IPS-18c (cell line): ENCODE results near the gene MACROH2A1.

ENCODE experiments used
- H3K4me3 ChIP-seq: 2 replicates; pipeline ENCODE4 v1.7.0; 2013; ENCODE audit warnings: low read depth, mild to moderate bottlenecking, low read length, moderate library complexity; ENCODE audit not compliant: insufficient read depth
- H3K9me3 ChIP-seq: one replicate; pipeline ENCODE4 v1.6.1; 2013; ENCODE audit warnings: mild to moderate bottlenecking, low read length, moderate library complexity; ENCODE audit not compliant: control insufficient read depth, insufficient read depth

MACROH2A1 gene

DNA sequence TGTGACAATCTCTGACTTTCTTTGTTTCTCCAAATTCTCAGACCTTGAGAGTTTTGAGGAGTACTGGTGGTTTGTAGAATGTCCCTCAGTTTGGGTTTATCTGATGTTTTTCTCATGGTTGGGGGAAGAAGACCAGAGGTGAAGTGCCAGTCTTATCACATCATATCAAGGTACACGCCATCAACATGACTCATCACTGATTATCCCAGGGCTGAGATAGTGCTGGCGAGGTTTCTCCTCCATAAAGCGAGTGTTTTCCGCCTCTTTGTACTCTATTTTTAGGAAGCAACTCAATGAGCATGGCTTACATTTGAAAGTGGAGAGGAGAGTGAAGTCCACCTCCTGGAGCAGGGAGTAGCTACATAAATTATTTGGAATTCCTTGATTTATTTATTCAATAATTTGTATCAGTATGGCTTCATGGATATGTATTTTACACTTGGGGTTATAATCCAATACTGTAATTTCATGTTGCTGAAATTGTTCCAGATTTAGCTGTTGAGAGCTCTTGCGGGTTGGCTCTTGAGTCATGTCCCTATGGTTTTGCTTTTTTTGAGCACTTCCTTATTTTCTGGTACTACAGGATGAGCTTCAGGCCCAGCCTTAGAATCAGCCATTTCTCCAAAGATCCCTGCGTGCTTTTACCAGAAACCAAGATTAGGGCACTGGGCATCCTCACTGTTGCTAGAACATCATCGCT is 24.3 kb upstream of the MACROH2A1 start:
- H3K9me3 ChIP-seq, result no peaks in the 10 kb centered on the region
- H3K4me3 ChIP-seq, result no peak overlapping the region

DNA sequence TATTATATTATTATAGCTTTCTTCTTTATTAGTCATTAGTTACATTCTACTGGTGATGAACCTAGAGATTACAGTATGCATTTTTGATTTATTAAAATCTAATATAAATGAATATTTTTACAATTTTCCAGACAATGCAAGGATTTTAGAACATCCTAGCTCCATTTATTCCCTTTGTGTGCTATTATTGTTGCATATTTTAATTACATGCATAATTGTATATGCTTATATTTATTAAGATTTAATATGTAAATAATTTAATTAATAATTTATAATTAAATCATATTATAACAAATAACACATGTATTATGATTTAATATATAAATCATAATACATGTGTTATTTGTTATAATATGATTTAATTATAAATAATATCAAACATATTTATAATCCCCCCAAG is 23.4 kb upstream of the MACROH2A1 start:
- H3K4me3 ChIP-seq, result no peak overlapping the region
- no peaks in the 10 kb centered on the region for H3K9me3 ChIP-seq

DNA sequence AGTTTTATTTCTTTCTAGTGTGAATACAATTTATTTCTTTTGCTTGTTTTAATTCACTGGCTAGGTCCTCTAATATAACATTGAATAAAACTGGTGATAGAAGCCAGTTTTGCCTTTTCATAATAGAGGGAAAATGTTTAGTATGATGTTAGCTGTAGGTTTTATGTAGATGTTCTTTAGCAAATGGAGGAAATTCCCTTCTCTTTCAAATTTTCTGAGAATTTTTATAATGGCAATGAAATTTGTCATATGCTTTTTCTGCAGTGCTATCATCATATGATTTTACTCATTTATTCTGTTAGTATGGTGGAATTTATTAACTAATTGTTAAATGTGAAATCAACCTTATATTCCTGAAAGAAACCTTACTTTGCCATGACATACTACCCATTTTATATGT is 18.1 kb upstream of the MACROH2A1 start:
- Histone ChIP-seq H3K9me3 (no peaks in the 10 kb centered on the region), H3K4me3 (no peak overlapping the region)

DNA sequence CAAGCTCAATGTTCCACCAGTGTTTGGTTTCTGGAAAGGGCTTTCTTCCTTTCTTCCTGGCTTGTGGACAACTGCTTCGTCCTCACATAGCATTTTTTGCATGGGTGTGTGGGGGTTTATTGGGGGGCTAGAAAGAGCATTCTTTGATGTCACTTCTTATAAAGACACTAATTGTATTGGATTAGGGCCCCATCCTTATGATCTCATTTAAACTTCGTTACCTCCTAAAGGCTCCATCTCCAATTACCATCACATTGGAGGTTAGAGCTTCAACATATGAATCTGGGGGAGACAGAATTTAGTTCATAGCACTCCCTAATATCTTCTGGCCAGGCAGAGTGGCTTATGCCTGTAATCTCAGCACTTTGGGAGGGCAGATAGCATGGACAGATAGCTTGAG is 6.1 kb upstream of the MACROH2A1 start:
- Histone ChIP-seq H3K4me3 (no peak overlapping the region), H3K9me3 (peaks cover 2% of the 10 kb centered on the region)

DNA sequence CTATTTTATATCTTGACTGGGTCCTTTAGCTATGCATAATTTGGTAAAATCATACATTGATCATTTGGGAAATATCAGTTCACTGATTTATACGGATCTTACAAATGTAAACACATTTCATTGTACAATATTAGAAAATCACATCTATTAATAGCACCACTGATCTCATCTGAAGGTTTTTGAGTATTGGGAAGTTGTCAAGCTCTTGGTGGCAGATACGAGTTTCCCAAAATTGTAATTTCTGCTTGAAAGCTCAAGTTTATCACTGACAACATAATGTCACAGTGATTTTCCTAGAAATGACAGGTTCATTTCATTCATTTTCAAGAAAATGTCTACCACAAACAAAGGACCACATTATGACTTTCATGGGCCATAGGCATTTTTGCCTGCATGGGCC is 3.0 kb upstream of the MACROH2A1 start:
- Histone ChIP-seq H3K4me3 (no peak overlapping the region), H3K9me3 (peaks cover 2% of the 10 kb centered on the region)

DNA sequence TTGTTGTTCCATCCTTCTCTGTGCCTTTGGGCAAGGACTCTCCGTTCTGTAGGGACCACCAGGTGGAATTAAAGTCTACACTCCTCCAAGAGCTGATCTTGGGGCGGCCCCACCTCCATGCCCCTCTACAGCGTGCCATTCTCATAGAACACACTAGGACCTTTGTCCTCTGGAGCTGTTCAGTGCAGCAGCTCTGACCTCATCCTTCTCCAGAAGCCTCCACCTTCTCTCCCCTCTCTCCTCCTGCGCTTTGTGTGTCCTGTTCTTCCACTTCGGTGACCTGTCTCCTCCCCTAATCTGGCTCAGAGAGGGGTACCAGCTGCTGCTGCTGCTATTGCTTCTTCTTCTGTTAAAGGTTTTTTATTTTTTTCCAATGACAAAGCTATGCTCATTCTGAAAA is 1.8 kb upstream of the MACROH2A1 start:
- Histone ChIP-seq H3K4me3 (no peak overlapping the region), H3K9me3 (peaks cover 2% of the 10 kb centered on the region)

DNA sequence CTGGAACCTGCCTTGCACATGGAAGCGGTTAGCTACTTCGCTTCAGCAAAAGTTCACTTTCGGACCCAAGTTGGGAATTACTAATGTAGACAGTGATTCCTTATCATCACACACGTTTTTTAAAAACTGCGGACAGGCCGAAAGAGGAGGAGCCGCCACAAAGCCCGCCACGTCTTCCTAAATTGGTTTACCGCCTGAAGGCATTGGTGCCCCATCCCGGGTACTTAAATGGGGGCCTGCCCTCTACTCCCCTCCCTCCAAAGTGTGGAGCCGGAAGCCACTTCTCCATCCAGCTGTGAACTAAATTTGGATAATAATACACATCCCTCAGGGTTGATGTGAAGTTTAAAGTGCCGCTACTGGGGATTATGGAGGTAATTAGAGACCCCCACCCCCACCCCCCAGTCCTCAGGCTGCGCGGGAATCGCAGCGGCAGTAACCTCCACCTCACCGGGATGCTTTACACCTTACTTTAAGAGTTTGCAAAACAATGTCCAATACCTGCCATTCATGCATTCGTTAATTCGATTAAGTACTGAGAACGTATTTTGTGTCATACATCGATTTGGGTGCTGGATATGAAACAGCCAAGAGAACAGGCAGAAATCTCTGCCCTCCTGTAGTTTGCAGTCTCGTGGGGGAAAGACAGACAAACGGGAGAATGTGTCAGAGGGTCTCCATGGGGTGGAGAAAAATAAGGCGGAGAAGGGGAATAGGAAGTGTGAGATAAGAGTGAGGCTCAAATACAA is 937 bp upstream of the MACROH2A1 start:
- Histone ChIP-seq H3K9me3 (peaks cover 2% of the 10 kb centered on the region), H3K4me3 (peak overlapping the region; percentile 69)

DNA sequence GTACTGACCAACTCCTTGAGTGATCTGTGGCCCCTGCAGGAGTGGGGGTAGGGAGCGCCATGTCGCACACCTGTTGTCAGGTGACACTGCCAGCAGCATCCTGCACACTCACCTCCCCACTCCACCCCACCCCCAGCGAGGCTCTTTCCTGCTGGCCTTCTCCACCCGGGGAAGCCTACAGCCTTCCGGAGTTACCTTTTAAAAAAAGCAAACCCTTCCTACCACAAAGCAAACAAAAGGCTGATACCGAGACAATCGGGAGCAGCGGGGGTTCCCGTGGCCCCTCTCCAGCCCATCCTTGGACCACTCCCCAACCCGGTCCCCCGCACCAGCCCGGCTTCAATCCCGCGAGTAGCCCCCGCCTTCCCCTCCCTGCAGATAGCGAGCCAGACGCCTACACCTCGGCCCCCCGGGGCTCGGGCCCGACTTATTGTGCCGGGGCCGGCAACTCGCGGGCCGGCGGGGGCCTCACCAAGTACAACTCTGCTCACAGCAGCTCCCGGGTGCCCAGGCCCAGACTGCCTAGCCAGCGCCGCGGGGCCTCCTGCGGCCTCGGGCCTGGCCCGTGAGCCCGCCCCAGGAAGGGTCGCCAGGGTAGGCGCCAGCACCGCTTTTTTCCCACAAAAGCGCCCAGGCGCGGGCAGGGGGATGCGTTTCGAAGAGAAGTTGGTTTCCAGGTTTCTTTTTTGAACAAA is 724 bp downstream of the MACROH2A1 start:
- peaks cover 2% of the 10 kb centered on the region for H3K9me3 ChIP-seq
- H3K4me3 ChIP-seq, result peak overlapping the region; percentile 69

DNA sequence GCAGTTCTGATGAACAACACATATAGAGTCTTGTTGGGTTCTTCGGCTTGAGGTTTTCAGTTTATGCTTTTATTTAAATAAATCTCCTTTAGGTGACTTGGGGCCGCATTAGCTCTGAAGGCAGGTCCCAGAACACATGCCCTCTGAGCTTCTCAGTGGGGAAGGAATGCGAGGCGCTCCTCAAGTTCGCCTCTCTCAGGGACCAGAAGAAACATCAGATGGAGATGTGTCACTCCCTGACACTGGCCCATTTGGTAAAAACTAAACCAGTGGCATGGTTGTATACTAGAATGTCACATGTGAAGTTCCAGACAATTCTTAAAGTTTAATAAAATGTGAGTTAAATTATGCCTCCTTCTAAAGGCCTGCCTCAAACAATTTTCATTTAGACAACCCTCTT is 1.9 kb downstream of the MACROH2A1 start:
- Histone ChIP-seq H3K4me3 (no peak overlapping the region), H3K9me3 (peaks cover 2% of the 10 kb centered on the region)

DNA sequence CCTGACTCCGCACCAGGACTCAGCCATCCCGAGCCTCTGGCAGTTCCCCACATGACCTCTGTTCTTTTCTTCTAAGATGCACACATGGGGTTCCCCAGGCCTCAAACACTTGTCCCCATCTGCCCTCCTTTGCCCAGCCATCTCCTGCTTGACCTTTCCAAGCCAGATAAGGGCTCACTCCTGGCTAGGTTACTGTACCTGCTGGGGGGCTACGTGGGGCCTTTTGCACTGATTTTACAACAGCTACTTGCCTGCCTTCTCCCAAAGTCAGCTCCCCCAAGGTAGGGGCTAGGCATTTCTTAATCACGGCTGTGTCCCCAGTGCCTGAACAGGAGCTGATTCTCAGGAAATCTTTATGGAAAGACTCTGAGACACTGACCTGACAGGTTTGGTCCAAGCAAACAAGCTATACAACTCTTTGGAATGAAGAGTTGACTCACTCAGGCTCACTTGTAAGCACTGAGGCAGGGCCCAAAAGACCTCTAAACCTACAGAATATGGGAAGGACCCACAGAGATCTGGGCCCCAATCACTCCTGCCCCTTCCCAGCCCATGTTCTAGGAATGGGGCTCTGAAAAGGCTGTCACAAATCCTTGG is 2.5 kb downstream of the MACROH2A1 start:
- no peak overlapping the region; the same call in 1 of the 2 replicates for H3K4me3 ChIP-seq

DNA sequence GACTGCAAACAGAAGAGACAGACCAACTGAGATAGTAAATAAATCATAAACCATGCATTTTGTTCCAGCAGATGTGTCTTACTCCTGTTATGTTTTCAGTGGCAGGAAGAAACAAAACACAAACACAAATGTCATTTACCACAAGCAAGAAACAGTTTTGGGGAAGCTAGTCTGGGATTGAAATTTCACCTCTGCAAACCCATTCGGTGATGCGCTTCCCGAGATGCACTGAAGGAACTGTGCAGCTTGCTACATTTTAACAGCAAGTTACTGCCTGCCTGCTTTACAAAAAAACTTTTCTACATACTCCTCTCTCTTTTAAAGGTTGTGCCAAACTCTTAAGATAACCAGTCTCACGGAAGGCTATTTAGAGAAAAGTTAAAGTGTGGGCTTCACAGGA is 3.2 kb downstream of the MACROH2A1 start:
- Histone ChIP-seq H3K9me3 (peaks cover 2% of the 10 kb centered on the region), H3K4me3 (no peak overlapping the region)

More for the DNA sequence above, 2.5 kb downstream of the MACROH2A1 start:
- peaks cover 2% of the 10 kb centered on the region for H3K9me3 ChIP-seq

DNA sequence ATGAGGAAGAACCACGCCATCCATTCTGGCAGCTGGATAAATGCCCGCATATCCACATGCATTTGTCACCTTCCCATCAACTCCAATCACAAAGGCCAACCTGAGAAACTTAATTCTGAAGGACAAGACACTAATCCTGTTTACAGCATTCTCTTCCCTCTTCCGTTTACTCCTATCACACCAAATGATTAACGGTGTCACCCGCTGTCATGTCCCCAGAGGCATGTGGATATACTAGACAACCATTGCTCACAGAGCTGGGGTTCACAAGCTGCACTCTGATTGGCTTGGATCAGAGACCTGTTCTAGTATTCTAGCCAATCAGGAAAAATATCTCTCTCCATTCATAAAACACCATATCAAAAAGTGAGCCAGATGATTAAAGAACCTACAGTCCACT is 3.6 kb downstream of the MACROH2A1 start:
- no peak overlapping the region for H3K4me3 ChIP-seq
- peaks cover 2% of the 10 kb centered on the region for H3K9me3 ChIP-seq

DNA sequence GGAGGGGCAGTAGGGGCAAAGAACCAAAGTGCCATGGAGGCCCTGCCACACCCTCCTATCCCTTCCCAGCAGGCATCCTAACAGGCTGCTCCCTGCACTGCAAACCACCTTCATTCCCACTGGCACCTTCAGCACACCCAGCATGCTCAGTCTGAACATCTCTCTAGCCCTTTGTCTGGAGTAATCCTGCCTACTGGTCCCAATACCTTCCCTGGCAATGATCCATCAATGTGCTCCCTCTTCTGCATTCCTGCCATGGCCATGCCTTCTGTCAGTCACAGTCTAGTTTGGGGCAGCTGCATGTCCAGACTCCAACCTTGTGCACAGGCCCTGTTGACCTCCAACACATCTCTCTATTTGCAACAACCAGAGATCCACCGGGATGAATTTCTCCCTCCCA is 4.9 kb downstream of the MACROH2A1 start:
- Histone ChIP-seq H3K4me3 (no peak overlapping the region), H3K9me3 (peaks cover 2% of the 10 kb centered on the region)

DNA sequence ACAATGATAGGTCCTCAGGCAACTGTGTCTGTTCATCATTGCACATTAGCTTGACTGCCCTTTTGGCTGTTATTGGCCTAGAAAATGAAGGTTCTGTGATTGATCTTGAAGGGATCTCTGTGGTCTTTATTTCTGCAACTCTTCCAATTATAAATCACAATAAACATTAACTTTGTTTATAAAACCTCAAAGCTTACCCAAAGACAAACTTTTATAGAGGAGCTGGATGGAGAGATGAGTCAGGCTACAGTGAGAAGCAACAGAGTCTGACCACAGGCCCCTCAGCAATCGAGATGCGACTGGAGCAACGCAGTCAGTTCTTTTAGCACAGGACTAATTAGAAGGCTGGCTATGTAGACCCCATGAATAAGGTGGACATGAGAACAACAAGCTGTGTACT is 5.3 kb downstream of the MACROH2A1 start:
- Histone ChIP-seq H3K9me3 (peaks cover 1% of the 10 kb centered on the region), H3K4me3 (no peak overlapping the region)

DNA sequence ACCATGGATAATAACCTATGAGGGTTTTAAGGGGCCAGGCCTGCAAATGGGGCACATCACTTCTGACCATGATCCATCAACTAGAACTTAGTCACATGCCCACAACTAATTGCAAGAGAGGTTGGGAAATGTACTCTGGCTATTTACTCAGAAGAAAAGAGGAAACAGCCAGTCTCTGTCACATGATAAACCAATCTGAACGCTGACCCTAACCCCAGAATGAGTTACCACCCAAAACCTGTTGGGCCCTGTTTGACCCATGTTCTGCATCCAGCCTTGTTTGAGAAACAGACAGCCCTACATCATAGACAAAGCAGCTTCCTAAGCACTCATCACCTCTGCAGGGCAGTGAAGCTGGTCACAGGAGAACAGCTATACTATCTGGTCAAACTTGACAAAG is 5.8 kb downstream of the MACROH2A1 start:
- no peaks in the 10 kb centered on the region for H3K9me3 ChIP-seq
- no peak overlapping the region for H3K4me3 ChIP-seq

DNA sequence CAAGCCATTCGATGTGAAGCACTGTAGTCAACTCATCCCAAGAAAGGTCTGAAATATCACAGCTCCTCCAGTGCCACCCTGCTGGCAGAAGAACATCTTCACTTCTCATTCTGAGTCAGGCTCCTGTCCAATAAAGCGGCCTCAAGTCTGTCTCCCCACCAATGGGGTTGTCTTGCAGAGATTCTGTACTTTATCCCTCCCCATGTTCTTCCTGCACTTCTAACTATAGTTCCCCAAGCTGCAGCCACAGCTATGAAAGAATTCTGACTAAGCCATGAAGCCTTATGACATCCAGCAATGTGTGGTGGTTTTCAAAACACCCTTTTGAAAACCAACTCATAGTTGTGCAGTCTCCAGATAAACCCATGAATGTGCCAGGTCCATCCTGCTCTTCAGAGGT is 6.8 kb downstream of the MACROH2A1 start:
- Histone ChIP-seq H3K4me3 (no peak overlapping the region), H3K9me3 (no peaks in the 10 kb centered on the region)

DNA sequence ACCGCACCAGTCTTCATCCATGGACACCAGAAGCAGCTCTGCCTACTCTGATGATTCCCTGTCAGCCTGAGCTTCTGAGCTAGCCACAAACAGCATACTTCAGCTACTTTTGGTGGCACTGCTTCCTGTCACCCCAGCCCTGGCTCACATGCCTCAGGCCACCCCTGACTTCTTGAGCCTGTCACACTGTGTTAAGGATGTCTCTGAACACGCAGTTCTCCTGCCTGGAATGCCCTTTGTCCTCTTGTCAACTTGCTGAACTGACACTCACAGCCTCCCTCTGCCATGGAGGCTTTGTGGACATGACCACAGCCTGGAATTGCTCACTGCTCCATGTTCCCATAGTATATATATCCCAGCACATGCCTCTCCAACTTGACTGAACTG is 7.2 kb downstream of the MACROH2A1 start:
- H3K4me3 ChIP-seq, result no peak overlapping the region
- H3K9me3 ChIP-seq, result no peaks in the 10 kb centered on the region
